CD4-positive, CD25-positive, alpha-beta regulatory T cell (primary cell): Measurements from ENCODE around the gene DOK1. TPM values are rescaled to one million over a fixed set of nuclear protein-coding genes. Genes with fewer than 3 reads are reported as not detected.

Experiments used
- ATAC-seq, 2 donors: fragments of 150-1000 bp; cut with Tn5 transposase; one replicate each; pipeline ENCODE4 v1.10.0; 2021; ENCODE audit warnings: low read depth in 2 of 2, moderate number of reproducible peaks in 2 of 2, moderate library complexity in 1 of 2
- DNase-seq, 3 donors: peaks; one replicate each; pipeline versions ENCODE4 v3.0.0 to v3.0.0-alpha.2; 2012 to 2022; ENCODE audit warnings: mixed read lengths in 1 of 3
- H3K27ac ChIP-seq: one replicate; pipeline ENCODE4 v1.7.0; 2013; ENCODE audit warnings: mild to moderate bottlenecking, low read length; ENCODE audit not compliant: insufficient read depth, poor library complexity, severe bottlenecking
- H3K27me3 ChIP-seq: one replicate; pipeline ENCODE4 v1.7.0; 2013; ENCODE audit warnings: low read length; ENCODE audit not compliant: control insufficient read depth, insufficient read depth
- H3K36me3 ChIP-seq: one replicate; pipeline ENCODE4 v1.7.0; 2013; ENCODE audit warnings: mild to moderate bottlenecking, low read length, moderate library complexity; ENCODE audit not compliant: control insufficient read depth, insufficient read depth
- H3K4me1 ChIP-seq: 2 replicates; pipeline ENCODE4 v1.7.0; 2013; ENCODE audit warnings: mild to moderate bottlenecking, low read length; ENCODE audit not compliant: insufficient read depth, control insufficient read depth, poor library complexity, severe bottlenecking
- H3K4me3 ChIP-seq: one replicate; pipeline ENCODE4 v1.7.0; 2013; ENCODE audit warnings: low read depth, mild to moderate bottlenecking, low read length, moderate library complexity
- H3K9me3 ChIP-seq, 2 experiments: 1 replicate in 1 of 2; 2 replicates in 1 of 2; pipeline ENCODE4 v1.7.0; 2013; ENCODE audit warnings: low read length in 2 of 2, mild to moderate bottlenecking in 1 of 2, moderate library complexity in 1 of 2; ENCODE audit not compliant: control insufficient read depth in 2 of 2
- H3K27ac Mint-ChIP-seq, 3 donors: one replicate each; pipeline ENCODE4 v1.8.0; 2020 to 2022; ENCODE audit warnings: mild to moderate bottlenecking in 3 of 3, mixed read lengths in 3 of 3, moderate library complexity in 2 of 3
- H3K27me3 Mint-ChIP-seq: one replicate; pipeline ENCODE4 v1.8.0; 2022; ENCODE audit warnings: mild to moderate bottlenecking, mixed read lengths
- H3K36me3 Mint-ChIP-seq: one replicate; pipeline ENCODE4 v1.8.0; 2020; ENCODE audit warnings: mixed read lengths
- H3K4me1 Mint-ChIP-seq, 4 donors: one replicate each; pipeline ENCODE4 v1.8.0; 2020 to 2022; ENCODE audit warnings: mixed read lengths in 4 of 4, mild to moderate bottlenecking in 1 of 4
- H3K4me3 Mint-ChIP-seq, 4 donors: one replicate each; pipeline ENCODE4 v1.8.0; 2020 to 2022; ENCODE audit warnings: mild to moderate bottlenecking in 4 of 4, mixed read lengths in 4 of 4, moderate library complexity in 3 of 4
- H3K9me3 Mint-ChIP-seq, 7 donors: one replicate each; pipeline ENCODE4 v1.8.0; 2020 to 2022; ENCODE audit warnings: mixed read lengths in 7 of 7, mild to moderate bottlenecking in 3 of 7, moderate library complexity in 2 of 7
- polyA plus RNA-seq, 4 donors: library from polyadenylated mRNA; unstranded; fragments of 300-500 nt; fragmentation: Illumina TruSeq; gene quantifications; one replicate each; pipeline ENCODE4 v1.2.3, GENCODE V29; 2021
- total RNA-seq: library from RNA; stranded (reverse); gene quantifications from one replicate; pipeline ENCODE4 v1.2.3, GENCODE V29; 2022

Gene DOK1
- total and polyA plus RNA-seq, 5 donors from 2014 or later: 19.8 to 39.3 (median 32.4) TPM

- ATAC-seq (peak; percentile 91 to 92), DNase-seq (peak; percentile 78 to 98 (median 88))
- Mint-ChIP-seq H3K9me3 (no peaks in the 10 kb centered on the region), H3K27ac (peak within 1 kb of the TSS; percentile 92 to 95 (median 94)), H3K4me3 (peak within 1 kb of the TSS; percentile 87 to 96 (median 94)), H3K27me3 (no peaks in the 10 kb centered on the region), H3K4me1 (peaks cover 7 to 51% (median 30%) of the 10 kb centered on the region in 4 donors), H3K36me3 (peaks cover 37% of the 10 kb centered on the region)
- peaks cover 27% of the 10 kb centered on the region for H3K4me1 ChIP-seq
- H3K27me3 ChIP-seq: no peaks in the 10 kb centered on the region
- peak within 1 kb of the TSS; percentile 75 for H3K4me3 ChIP-seq
- peaks cover 23% of the 10 kb centered on the region for H3K36me3 ChIP-seq
- no peaks in the 10 kb centered on the region for H3K9me3 ChIP-seq
- H3K27ac ChIP-seq: peak within 1 kb of the TSS; percentile 89
Measured at GRCh38 chr2:74529357-74530238, 24.9 kb upstream of the DOK1 start, which contains the start of the genes AUP1 and HTRA2. Gene AUP1 (minus strand): TSS chr2:74529706. CDS start chr2:74529629, 77 bp downstream. Gene HTRA2 (plus strand): TSS chr2:74529933. CDS start chr2:74530007, 74 bp downstream.

DNA sequence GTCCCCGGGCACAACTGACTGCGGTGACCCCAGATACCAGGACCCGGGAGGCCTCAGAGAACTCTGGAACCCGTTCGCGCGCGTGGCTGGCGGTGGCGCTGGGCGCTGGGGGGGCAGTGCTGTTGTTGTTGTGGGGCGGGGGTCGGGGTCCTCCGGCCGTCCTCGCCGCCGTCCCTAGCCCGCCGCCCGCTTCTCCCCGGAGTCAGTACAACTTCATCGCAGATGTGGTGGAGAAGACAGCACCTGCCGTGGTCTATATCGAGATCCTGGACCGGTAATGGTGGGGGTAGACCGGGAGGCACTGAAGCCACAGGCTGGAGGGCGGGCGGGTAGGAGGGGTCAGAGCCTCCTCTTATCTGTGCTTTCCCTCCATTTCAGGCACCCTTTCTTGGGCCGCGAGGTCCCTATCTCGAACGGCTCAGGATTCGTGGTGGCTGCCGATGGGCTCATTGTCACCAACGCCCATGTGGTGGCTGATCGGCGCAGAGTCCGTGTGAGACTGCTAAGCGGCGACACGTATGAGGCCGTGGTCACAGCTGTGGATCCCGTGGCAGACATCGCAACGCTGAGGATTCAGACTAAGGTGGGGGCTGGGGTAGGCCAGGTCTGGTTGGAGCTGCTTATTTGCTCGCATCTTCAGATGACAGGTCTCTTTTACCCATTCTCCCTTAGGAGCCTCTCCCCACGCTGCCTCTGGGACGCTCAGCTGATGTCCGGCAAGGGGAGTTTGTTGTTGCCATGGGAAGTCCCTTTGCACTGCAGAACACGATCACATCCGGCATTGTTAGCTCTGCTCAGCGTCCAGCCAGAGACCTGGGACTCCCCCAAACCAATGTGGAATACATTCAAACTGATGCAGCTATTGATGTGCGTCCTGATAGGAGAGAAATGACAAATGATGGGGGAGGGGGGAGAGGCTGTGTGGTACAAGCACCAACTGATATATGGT is 24.0 kb upstream of the DOK1 start:
- Mint-ChIP-seq H3K4me1 (peaks cover 7 to 51% (median 30%) of the 10 kb centered on the region in 4 donors), H3K27me3 (no peaks in the 10 kb centered on the region), H3K27ac (peak overlapping the region; percentile 89 to 95 (median 94)), H3K4me3 (peak overlapping the region; percentile 87 to 96 (median 94)), H3K36me3 (peaks cover 37% of the 10 kb centered on the region), H3K9me3 (no peaks in the 10 kb centered on the region)
- Histone ChIP-seq H3K27me3 (no peaks in the 10 kb centered on the region), H3K4me1 (peaks cover 27% of the 10 kb centered on the region), H3K36me3 (peaks cover 23% of the 10 kb centered on the region), H3K27ac (peak overlapping the region; percentile 89), H3K4me3 (peak overlapping the region; percentile 75), H3K9me3 (no peaks in the 10 kb centered on the region)
- peak; percentile 31 to 60 (median 34) for DNase-seq
- peak; percentile 5 to 7 for ATAC-seq

- H3K4me1 Mint-ChIP-seq: peaks cover 7 to 45% (median 27%) of the 10 kb centered on the region in 4 donors
- H3K27me3 ChIP-seq: no peaks in the 10 kb centered on the region
- no peak overlapping the region for H3K27ac ChIP-seq
- peak overlapping the region; percentile 54 to 96 (median 90) for H3K4me3 Mint-ChIP-seq
- ATAC-seq: no peak
- no peaks in the 10 kb centered on the region for H3K27me3 Mint-ChIP-seq
- peak overlapping the region; percentile 75 for H3K4me3 ChIP-seq
- DNase-seq: no peak
- H3K9me3 ChIP-seq: no peaks in the 10 kb centered on the region
- H3K27ac Mint-ChIP-seq: peak overlapping the region in 2 of 3 donors; percentile 17 to 49
- H3K36me3 Mint-ChIP-seq: peaks cover 27% of the 10 kb centered on the region
- H3K4me1 ChIP-seq: peaks cover 27% of the 10 kb centered on the region
- peaks cover 16% of the 10 kb centered on the region for H3K36me3 ChIP-seq
- H3K9me3 Mint-ChIP-seq: no peaks in the 10 kb centered on the region
Measured at GRCh38 chr2:74531666-74532065, 22.9 kb upstream of the DOK1 start.

DNA sequence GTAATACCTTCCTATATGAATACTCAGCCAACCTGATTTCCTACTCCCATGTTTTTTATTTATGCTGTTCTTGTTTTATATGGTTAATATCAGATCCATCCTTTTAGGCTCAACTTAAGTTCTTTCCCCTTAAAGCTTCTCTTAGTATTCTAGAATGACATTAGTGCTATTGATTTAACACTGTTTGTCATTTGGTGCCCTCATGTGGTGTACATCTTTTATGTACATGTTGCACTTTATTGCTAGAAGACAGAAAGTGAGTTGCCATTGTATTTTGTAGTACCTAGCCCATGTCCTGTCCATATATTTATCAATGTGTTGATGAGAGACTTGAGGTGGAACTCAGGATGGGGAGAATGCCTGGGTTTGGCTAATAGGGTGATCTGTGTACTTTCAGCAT is 22.3 kb upstream of the DOK1 start:
- Mint-ChIP-seq H3K36me3 (peaks cover 22% of the 10 kb centered on the region), H3K9me3 (no peaks in the 10 kb centered on the region), H3K4me3 (peak overlapping the region; percentile 72 to 96 (median 80)), H3K27me3 (no peaks in the 10 kb centered on the region), H3K27ac (peak overlapping the region; percentile 17 to 67 (median 49)), H3K4me1 (peaks cover 7 to 39% (median 27%) of the 10 kb centered on the region in 4 donors)
- Histone ChIP-seq H3K36me3 (peaks cover 10% of the 10 kb centered on the region), H3K4me3 (no peak overlapping the region), H3K27ac (no peak overlapping the region), H3K27me3 (peaks cover 2% of the 10 kb centered on the region), H3K9me3 (no peaks in the 10 kb centered on the region), H3K4me1 (peaks cover 27% of the 10 kb centered on the region)
- no peak for ATAC-seq
- DNase-seq: peak in 2 of 3 donors; percentile 55 to 79

DNA sequence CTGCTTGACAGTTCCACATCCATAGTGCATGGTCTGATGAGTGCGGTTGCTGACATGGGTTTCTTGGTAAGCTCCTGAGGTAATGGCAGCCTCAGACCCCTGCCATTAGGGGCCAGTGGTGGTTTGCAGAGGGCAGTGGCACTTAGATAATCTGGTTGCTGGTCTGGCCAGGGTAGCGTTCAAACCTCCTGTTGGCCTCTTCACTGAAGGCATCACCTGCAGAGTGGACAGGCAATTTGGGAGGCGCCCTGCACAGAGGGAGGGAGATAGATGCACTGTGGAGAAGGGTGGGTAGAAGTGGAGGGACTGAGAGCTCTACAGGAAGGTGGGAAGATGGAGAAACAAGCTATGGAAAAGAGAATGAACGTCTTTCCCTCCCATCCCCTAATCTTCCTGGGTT is 21.1 kb upstream of the DOK1 start:
- Histone ChIP-seq H3K27me3 (peaks cover 11% of the 10 kb centered on the region), H3K4me1 (peaks cover 27% of the 10 kb centered on the region), H3K27ac (no peak overlapping the region), H3K4me3 (no peak overlapping the region), H3K9me3 (no peaks in the 10 kb centered on the region), H3K36me3 (no peaks in the 10 kb centered on the region)
- no peak overlapping the region for H3K4me3 Mint-ChIP-seq
- H3K27me3 Mint-ChIP-seq: peaks cover 7% of the 10 kb centered on the region
- H3K9me3 Mint-ChIP-seq: no peaks in the 10 kb centered on the region
- peaks cover 10% of the 10 kb centered on the region for H3K36me3 Mint-ChIP-seq
- H3K4me1 Mint-ChIP-seq: peaks cover 7 to 28% (median 23%) of the 10 kb centered on the region in 4 donors
- DNase-seq (no peak), ATAC-seq (no peak)
- H3K27ac Mint-ChIP-seq: no peak overlapping the region

GRCh38 chr2:74534411-74534810 is 20.1 kb upstream of the DOK1 start:
- no peak overlapping the region for H3K27ac ChIP-seq
- H3K36me3 ChIP-seq: no peaks in the 10 kb centered on the region
- ATAC-seq (no peak), DNase-seq (no peak)
- H3K4me3 Mint-ChIP-seq: no peak overlapping the region
- peaks cover 14% of the 10 kb centered on the region for H3K27me3 ChIP-seq
- H3K27ac Mint-ChIP-seq: no peak overlapping the region
- H3K4me1 Mint-ChIP-seq: peaks cover 7 to 20% (median 16%) of the 10 kb centered on the region in 4 donors
- peaks cover 13% of the 10 kb centered on the region for H3K27me3 Mint-ChIP-seq
- H3K4me1 ChIP-seq: peaks cover 19% of the 10 kb centered on the region
- H3K4me3 ChIP-seq: no peak overlapping the region
- H3K36me3 Mint-ChIP-seq: peaks cover 10% of the 10 kb centered on the region
- no peaks in the 10 kb centered on the region for H3K9me3 Mint-ChIP-seq
- H3K9me3 ChIP-seq: no peaks in the 10 kb centered on the region

DNA sequence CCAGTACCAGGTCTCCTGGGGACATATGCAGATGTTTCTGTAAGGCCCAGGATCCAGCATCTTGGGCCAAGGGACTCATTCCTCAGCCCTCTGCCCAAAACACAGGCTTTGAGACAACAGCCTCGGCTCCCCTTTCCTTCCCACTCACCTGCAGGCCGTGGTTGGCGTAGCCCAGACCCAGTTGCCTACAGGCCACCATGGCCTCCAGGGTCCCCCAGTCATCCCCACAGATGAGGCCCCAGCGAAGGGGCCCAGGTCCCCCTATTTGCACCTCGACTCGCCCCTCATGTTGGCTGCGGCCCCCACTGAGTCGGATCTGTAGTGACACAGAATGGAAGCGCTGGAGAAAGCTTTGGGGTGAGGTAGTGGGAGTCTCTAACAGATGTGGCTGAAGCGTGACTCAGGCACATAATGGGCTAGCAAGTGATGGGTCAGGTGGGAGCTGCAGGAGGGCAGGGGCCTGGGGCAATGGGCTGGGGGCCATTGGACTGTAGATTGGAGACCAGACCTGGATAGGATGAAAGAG is 19.0 kb upstream of the DOK1 start:
- ATAC-seq (no peak), DNase-seq (no peak)
- Mint-ChIP-seq H3K4me3 (no peak overlapping the region), H3K27ac (no peak overlapping the region), H3K36me3 (peaks cover 10% of the 10 kb centered on the region), H3K9me3 (no peaks in the 10 kb centered on the region), H3K4me1 (peaks cover 7 to 19% (median 16%) of the 10 kb centered on the region in 4 donors), H3K27me3 (peaks cover 13% of the 10 kb centered on the region)
- H3K36me3 ChIP-seq: no peaks in the 10 kb centered on the region
- no peak overlapping the region for H3K4me3 ChIP-seq
- H3K27me3 ChIP-seq: peaks cover 19% of the 10 kb centered on the region
- H3K9me3 ChIP-seq: no peaks in the 10 kb centered on the region
- peaks cover 13% of the 10 kb centered on the region for H3K4me1 ChIP-seq
- H3K27ac ChIP-seq: no peak overlapping the region
